OCI-LY7 (cell line): Measurements from ENCODE around the gene PXMP4. TPM values are rescaled to one million over a fixed set of nuclear protein-coding genes. Genes with fewer than 3 reads are reported as not detected.

Experiments used
- BruUV-seq: library from RNA; stranded (reverse); fragments of 400-500 nt; replicated peaks from 2 replicates; lab custom pipeline; 2021; lab: Mats Ljungman, UMichigan
- CTCF ChIA-PET: fragments of 300-600 bp; sonication (Branson Sonifier 250); formaldehyde crosslinking; loops from one replicate; lab custom pipeline; 2022; ENCODE audit warnings: antibody characterized with exemption; ENCODE audit not compliant: unreplicated experiment; lab: Charles Lee
- POLR2A ChIA-PET: fragments of 300-600 bp; sonication (Branson Sonifier 250); formaldehyde crosslinking; loops from one replicate; lab custom pipeline; 2022; ENCODE audit warnings: antibody characterized with exemption; lab: Charles Lee
- DNase-seq: peaks from one replicate; pipeline ENCODE4 v3.0.0-alpha.2; 2015; ENCODE audit warnings: low spot score
- H2AFZ ChIP-seq: fragments of 200-600 bp; sonication (generic), shearing (Covaris generic); 2 replicates; pipeline ENCODE4 v1.6.1; 2014; ENCODE audit warnings: mild to moderate bottlenecking, antibody characterized with exemption, low read length, moderate library complexity
- H3K27ac ChIP-seq: fragments of 200-600 bp; sonication (generic); 2 replicates; pipeline ENCODE4 v1.5.1; 2014; ENCODE audit warnings: mixed run types, low read depth, mild to moderate bottlenecking, moderate library complexity, low read length, inconsistent platforms; ENCODE audit not compliant: poor library complexity, severe bottlenecking
- H3K36me3 ChIP-seq: fragments of 200-600 bp; sonication (generic); 2 replicates; pipeline ENCODE4 v1.6.1; 2014; ENCODE audit warnings: mild to moderate bottlenecking, antibody characterized with exemption, low read length, moderate library complexity, mixed read lengths; ENCODE audit not compliant: insufficient read depth
- H3K4me1 ChIP-seq: fragments of 200-600 bp; sonication (generic); 2 replicates; pipeline ENCODE4 v1.5.1; 2014; ENCODE audit warnings: mild to moderate bottlenecking, low read length; ENCODE audit not compliant: insufficient read depth, poor library complexity, severe bottlenecking
- H3K4me2 ChIP-seq: fragments of 200-600 bp; sonication (generic); 2 replicates; pipeline ENCODE4 v1.6.1; 2014; ENCODE audit warnings: mild to moderate bottlenecking, low read length
- H3K4me3 ChIP-seq: fragments of 200-600 bp; sonication (generic); 2 replicates; pipeline ENCODE4 v1.5.1; 2014; ENCODE audit warnings: mild to moderate bottlenecking, low read depth, low read length; ENCODE audit not compliant: poor library complexity, severe bottlenecking
- H3K79me2 ChIP-seq: fragments of 200-600 bp; sonication (generic); 2 replicates; pipeline ENCODE4 v1.6.1; 2016; ENCODE audit warnings: low read depth, mild to moderate bottlenecking, low read length, moderate library complexity, mixed read lengths; ENCODE audit not compliant: insufficient read depth
- H3K9me2 ChIP-seq: fragments of 200-600 bp; sonication (generic); 2 replicates; pipeline ENCODE4 v1.6.1; 2016; ENCODE audit warnings: mild to moderate bottlenecking, low read length, mixed read lengths; ENCODE audit not compliant: insufficient read depth
- H3K9me3 ChIP-seq: fragments of 200-600 bp; sonication (generic); 2 replicates; pipeline ENCODE4 v1.6.1; 2014; ENCODE audit warnings: mild to moderate bottlenecking, mixed run types, low read length, mixed read lengths
- H4K20me1 ChIP-seq: fragments of 200-600 bp; sonication (generic); 2 replicates; pipeline ENCODE4 v1.6.1; 2014; ENCODE audit warnings: mild to moderate bottlenecking, antibody characterized with exemption, low read length, moderate library complexity, mixed read lengths; ENCODE audit not compliant: insufficient read depth
- EZH2phosphoT487 ChIP-seq: fragments of 200-600 bp; sonication (generic); IDR thresholded peaks from 2 replicates; pipeline ENCODE4 v1.6.1; 2018; ENCODE audit warnings: low read depth, borderline replicate concordance, mild to moderate bottlenecking, mixed run types, antibody characterized with exemption, low read length, moderate library complexity, mixed read lengths
- intact Hi-C: fragments of 100-400 bp; cut with micrococcal nuclease; formaldehyde crosslinking; loops from one replicate; pipeline ENCODE4 v1.10.0; 2022; ENCODE audit not compliant: unreplicated experiment
- total RNA-seq, 2 experiments: library from RNA; depleted of rRNA in 1 of 2; stranded (reverse); fragments of >200 nt in 1 of 2; shearing (Covaris generic) in 1 of 2; gene quantifications; 2 replicates each; pipeline ENCODE4 v1.2.3, GENCODE V29; 2014 to 2022
- TF ChIP-seq, protein P1 (sequence below): fragments of 200-600 bp; sonication (generic); conservative IDR thresholded peaks from 2 replicates; pipeline ENCODE4 v1.5.1; 2014; ENCODE audit warnings: mild to moderate bottlenecking, antibody characterized with exemption, low read length, moderate library complexity, mixed read lengths

The PXMP4 gene
- total RNA-seq, 2 experiments from 2014 or later = 3.1 to 8.2 TPM

DNA sequence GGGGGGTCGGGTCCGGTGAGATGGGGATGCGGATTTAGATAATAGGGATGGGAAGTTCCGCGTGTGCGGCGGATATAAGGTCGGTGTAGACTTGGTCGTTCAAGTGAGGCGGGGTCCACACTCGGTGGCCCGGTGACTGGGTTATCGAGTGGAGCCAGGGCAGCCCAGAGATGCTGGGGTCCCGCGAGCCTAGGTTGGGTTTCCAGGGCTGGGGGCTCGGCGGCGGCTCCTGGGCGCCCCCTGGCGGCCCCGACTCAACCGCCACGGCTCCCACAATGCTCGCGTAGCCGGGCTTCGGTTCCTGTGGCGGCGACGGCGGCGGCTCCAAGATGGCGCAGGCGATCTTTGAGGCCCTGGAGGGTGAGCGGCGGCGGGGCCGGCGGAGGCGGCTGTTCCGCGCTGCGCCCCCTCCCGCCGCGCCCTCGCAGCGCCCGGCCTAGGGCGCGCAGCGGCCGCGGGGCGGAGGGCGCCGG, 11.6 kb upstream of the PXMP4 start, which contains the start of gene ZNF341:
Gene ZNF341 (plus strand): TSS at position 304 of the 473 bp plus-strand sequence. CDS start 26 bp downstream, at position 330.
- Histone ChIP-seq H3K9me3 (peaks cover 8% of the 10 kb centered on the region), H3K36me3 (peaks cover 3% of the 10 kb centered on the region; the same call in 1 of the 2 replicates), H2AFZ (peak within 1 kb of the TSS; percentile 85), H3K4me2 (peak within 1 kb of the TSS; percentile 89), H3K27ac (peak within 1 kb of the TSS; percentile 90), H4K20me1 (no peaks in the 10 kb centered on the region), H3K4me1 (peaks cover 30% of the 10 kb centered on the region), H3K9me2 (no peaks in the 10 kb centered on the region), H3K79me2 (no peaks in the 10 kb centered on the region; the same call in 1 of the 2 replicates), H3K4me3 (peak within 1 kb of the TSS; percentile 70)
- CTCF ChIA-PET = interaction anchor here (1.0 kb wide), 1 partner anchor 50 kb away, joined by 4 read pairs; no protein-coding TSS in a partner anchor
- no peak for TF ChIP-seq EZH2phosphoT487
- TF ChIP-seq, protein P1, sequence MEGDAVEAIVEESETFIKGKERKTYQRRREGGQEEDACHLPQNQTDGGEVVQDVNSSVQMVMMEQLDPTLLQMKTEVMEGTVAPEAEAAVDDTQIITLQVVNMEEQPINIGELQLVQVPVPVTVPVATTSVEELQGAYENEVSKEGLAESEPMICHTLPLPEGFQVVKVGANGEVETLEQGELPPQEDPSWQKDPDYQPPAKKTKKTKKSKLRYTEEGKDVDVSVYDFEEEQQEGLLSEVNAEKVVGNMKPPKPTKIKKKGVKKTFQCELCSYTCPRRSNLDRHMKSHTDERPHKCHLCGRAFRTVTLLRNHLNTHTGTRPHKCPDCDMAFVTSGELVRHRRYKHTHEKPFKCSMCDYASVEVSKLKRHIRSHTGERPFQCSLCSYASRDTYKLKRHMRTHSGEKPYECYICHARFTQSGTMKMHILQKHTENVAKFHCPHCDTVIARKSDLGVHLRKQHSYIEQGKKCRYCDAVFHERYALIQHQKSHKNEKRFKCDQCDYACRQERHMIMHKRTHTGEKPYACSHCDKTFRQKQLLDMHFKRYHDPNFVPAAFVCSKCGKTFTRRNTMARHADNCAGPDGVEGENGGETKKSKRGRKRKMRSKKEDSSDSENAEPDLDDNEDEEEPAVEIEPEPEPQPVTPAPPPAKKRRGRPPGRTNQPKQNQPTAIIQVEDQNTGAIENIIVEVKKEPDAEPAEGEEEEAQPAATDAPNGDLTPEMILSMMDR = peak; percentile 81
- intact Hi-C loops = loop anchor here (1.0 to 5.0 kb wide), 7 partner anchors 45 to 284 kb away; partner anchors contain the start of genes ACTL10, CHMP4B, E2F1 and NECAB3
- peak; percentile 94 for DNase-seq
- POLR2A ChIA-PET = interaction anchor here (1.0 to 1.2 kb wide), 2 partner anchors 22 to 47 kb away, joined by 5 read pairs; no protein-coding TSS in a partner anchor
- BruUV-seq = no TSS peak

DNA sequence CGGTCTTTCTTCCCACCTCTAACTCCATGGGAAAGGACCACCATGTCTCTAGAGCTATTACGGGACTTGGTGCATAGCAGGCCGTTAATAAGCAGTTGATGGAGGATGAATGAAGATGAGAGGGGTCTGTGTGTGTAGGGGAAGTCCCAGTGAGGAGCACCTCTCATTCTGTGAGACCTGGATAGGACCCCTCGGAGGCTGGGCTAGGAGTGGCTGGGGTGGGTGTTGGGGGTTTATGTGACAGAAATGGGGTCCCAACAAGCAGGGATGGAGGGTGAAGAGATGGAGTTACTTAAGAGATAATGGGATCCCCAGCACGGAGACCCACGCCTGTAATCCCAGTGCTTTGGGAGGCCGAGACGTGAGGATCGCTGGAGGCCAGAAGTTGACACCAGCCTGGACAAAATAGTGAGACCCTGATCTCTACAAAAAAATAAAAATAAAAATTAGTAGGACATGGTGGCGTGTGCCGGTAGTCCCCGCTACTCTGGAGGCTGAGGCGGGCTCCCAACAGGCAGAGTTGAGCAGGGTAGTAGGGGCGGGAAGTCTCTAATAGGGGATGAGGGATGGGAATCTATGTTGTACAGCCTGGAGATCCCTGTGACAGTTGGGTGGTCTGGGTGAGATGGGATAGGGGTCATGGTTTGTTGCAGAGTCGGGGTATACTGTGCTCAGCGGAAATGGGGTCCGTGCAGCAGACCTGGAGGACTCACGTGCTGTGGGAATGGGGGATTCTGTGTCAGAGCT, 11.0 kb upstream of the PXMP4 start:
- TF ChIP-seq EZH2phosphoT487 = no peak
- TF ChIP-seq, protein P1 = no peak
- CTCF ChIA-PET = interaction anchor here (1.0 kb wide), 1 partner anchor 50 kb away, joined by 4 read pairs; no protein-coding TSS in a partner anchor
- Histone ChIP-seq H3K27ac (peak overlapping the region; percentile 55), H3K79me2 (no peaks in the 10 kb centered on the region; the same call in 1 of the 2 replicates), H3K4me3 (peak overlapping the region; percentile 59), H3K36me3 (no peaks in the 10 kb centered on the region; the same call in 1 of the 2 replicates), H4K20me1 (no peaks in the 10 kb centered on the region), H3K4me2 (peak overlapping the region; percentile 70), H3K9me3 (peaks cover 2% of the 10 kb centered on the region; the same call in 1 of the 2 replicates), H2AFZ (peak overlapping the region; percentile 85), H3K4me1 (peaks cover 30% of the 10 kb centered on the region), H3K9me2 (no peaks in the 10 kb centered on the region)
- intact Hi-C loops = loop anchor here (1.0 to 5.0 kb wide), 5 partner anchors 45 to 284 kb away; partner anchors contain the start of genes ACTL10, E2F1 and NECAB3
- POLR2A ChIA-PET = no interaction called here
- no peak for DNase-seq
- BruUV-seq = no TSS peak
